HEK293T (cell line): ENCODE data around the gene CXCL14.

ENCODE experiments used
- ARNT ChIP-seq: fragments of 450-650 bp; IDR thresholded peaks from 2 replicates; pipeline ENCODE4 v1.6.1; 2017; ENCODE audit warnings: mild to moderate bottlenecking
- ELF4 ChIP-seq: fragments of 450-650 bp; IDR thresholded peaks from 2 replicates; pipeline ENCODE4 v1.6.1; 2017; ENCODE audit warnings: antibody characterized with exemption
- SP1 ChIP-seq: fragments of 450-650 bp; IDR thresholded peaks from 2 replicates; pipeline ENCODE4 v1.6.1; 2017
- TARDBP ChIP-seq: fragments of 450-650 bp; IDR thresholded peaks from 2 replicates; pipeline ENCODE4 v1.6.1; 2016

GRCh38 chr5:135557076-135557838 lies 21.5 kb downstream of the CXCL14 start:
- no peak for TF ChIP-seq SP1
- no peak for TF ChIP-seq ARNT
- no peak for TF ChIP-seq ELF4
- no peak for TF ChIP-seq TARDBP
